ENCODE data around the gene PFKFB3. TPM values are rescaled to one million over a fixed set of nuclear protein-coding genes. Genes with fewer than 3 reads are reported as not detected.

PFKFB3 gene
- total RNA-seq, 4 donors from 2014 or later = 29.6 to 78.3 (median 38.4) TPM

GRCh38 chr10:6215683-6216484 is 13.2 kb downstream of the PFKFB3 start:
- Histone ChIP-seq H3K27ac (no peak overlapping the region), H3K36me3 (peaks cover 0 to 75% of the 10 kb centered on the region in 2 donors), H3K4me3 (no peak overlapping the region), H3K9me3 (no peaks in the 10 kb centered on the region), H3K27me3 (no peaks in the 10 kb centered on the region), H3K4me1 (peaks cover 0 to 23% (median 19%) of the 10 kb centered on the region in 3 donors)
- WGBS, 2 donors (ENCODE audit: low coverage in 1 of 2) = 73 to 95% methylated on average over 2 to 4 of the region's 24 CpGs
- TF ChIP-seq POLR2AphosphoS5 (IDR thresholded peaks at IDR 0.05) = no peak
- no peak for TF ChIP-seq EP300 (IDR thresholded peaks at IDR 0.05)
- no peak for TF ChIP-seq POLR2A (IDR thresholded peaks at IDR 0.05)
- no peak for TF ChIP-seq CTCF (IDR thresholded peaks at IDR 0.05)
- no peak for ATAC-seq

DNA sequence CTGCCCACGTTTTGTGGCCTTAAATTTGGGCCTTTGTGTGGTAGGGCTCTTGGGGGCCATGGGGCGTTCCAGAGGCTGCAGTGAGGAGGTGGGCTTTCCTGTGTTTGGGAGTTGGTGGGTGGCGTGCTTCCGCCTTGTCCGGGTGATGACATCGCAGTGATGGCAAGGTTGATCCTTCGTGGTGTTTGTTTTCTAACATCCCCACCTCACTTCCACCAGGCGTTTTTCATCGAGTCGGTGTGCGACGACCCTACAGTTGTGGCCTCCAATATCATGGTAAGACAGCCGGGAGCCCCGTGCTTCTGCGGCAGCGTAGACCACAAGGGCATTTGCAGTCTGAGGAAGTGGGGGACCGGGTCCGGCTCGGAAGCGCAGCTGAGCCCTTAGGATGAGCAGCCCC is 14.2 kb downstream of the PFKFB3 start:
- H3K36me3 ChIP-seq = peaks cover 0 to 85% of the 10 kb centered on the region in 2 donors
- ATAC-seq = no peak
- no peak for TF ChIP-seq POLR2A (IDR thresholded peaks at IDR 0.05)
- TF ChIP-seq EP300 (IDR thresholded peaks at IDR 0.05) = no peak
- no peaks in the 10 kb centered on the region for H3K9me3 ChIP-seq
- peaks cover 0 to 13% (median 10%) of the 10 kb centered on the region in 3 donors for H3K4me1 ChIP-seq
- no peak overlapping the region for H3K4me3 ChIP-seq
- H3K27me3 ChIP-seq = no peaks in the 10 kb centered on the region
- 90% methylated on average over 6 of the region's 20 CpGs; no CpG with 5 or more reads in 1 of the 2 donors for WGBS, 2 donors (ENCODE audit: low coverage in 1 of 2)
- no peak overlapping the region for H3K27ac ChIP-seq

GRCh38 chr10:6217611-6218010 is 14.9 kb downstream of the PFKFB3 start:
- peaks cover 0 to 92% of the 10 kb centered on the region in 2 donors for H3K36me3 ChIP-seq
- no peaks in the 10 kb centered on the region for H3K27me3 ChIP-seq
- ATAC-seq = no peak
- H3K4me3 ChIP-seq = no peak overlapping the region
- no peaks in the 10 kb centered on the region for H3K9me3 ChIP-seq
- H3K27ac ChIP-seq = no peak overlapping the region
- TF ChIP-seq CTCF (IDR thresholded peaks at IDR 0.05) (no peak), POLR2AphosphoS5 (IDR thresholded peaks at IDR 0.05) (no peak), POLR2A (IDR thresholded peaks at IDR 0.05) (no peak), EP300 (IDR thresholded peaks at IDR 0.05) (no peak)
- 65 to 71% methylated on average over 2 to 3 of the region's 3 CpGs for WGBS, 2 donors (ENCODE audit: low coverage in 1 of 2)
- peaks cover 0 to 6% (median 3%) of the 10 kb centered on the region in 3 donors for H3K4me1 ChIP-seq

GRCh38 chr10:6218692-6219493 is 16.2 kb downstream of the PFKFB3 start:
- Histone ChIP-seq H3K4me1 (no peaks in the 10 kb centered on the region), H3K36me3 (peaks cover 0 to 99% of the 10 kb centered on the region in 2 donors), H3K27ac (no peak overlapping the region), H3K9me3 (no peaks in the 10 kb centered on the region), H3K27me3 (no peaks in the 10 kb centered on the region), H3K4me3 (no peak overlapping the region)
- WGBS, 2 donors (ENCODE audit: low coverage in 1 of 2) = 76 to 90% methylated on average over 2 to 6 of the region's 24 CpGs
- no peak for ATAC-seq
- TF ChIP-seq POLR2A (IDR thresholded peaks at IDR 0.05) = no peak
- no peak for TF ChIP-seq POLR2AphosphoS5 (IDR thresholded peaks at IDR 0.05)
- TF ChIP-seq EP300 (IDR thresholded peaks at IDR 0.05) = no peak
- TF ChIP-seq CTCF (IDR thresholded peaks at IDR 0.05) = no peak

DNA sequence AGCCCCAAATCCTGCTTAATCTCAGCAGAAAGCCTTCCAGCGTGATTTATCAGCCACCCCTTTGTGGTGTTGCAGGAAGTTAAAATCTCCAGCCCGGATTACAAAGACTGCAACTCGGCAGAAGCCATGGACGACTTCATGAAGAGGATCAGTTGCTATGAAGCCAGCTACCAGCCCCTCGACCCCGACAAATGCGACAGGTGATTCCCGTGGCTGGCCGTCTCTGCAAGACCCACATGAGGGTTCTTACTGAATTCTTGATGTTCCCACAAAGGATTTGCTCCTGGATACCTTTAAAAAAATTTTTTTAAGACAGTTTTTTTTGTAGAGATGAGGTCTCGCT is 16.7 kb downstream of the PFKFB3 start:
- Histone ChIP-seq H3K9me3 (no peaks in the 10 kb centered on the region), H3K27ac (no peak overlapping the region), H3K27me3 (no peaks in the 10 kb centered on the region), H3K4me3 (no peak overlapping the region), H3K36me3 (peaks cover 0 to 99% of the 10 kb centered on the region in 2 donors), H3K4me1 (no peaks in the 10 kb centered on the region)
- 76 to 81% methylated on average over 9 of the region's 10 CpGs for WGBS, 2 donors (ENCODE audit: low coverage in 1 of 2)
- ATAC-seq = no peak
- TF ChIP-seq CTCF (IDR thresholded peaks at IDR 0.05) = no peak
- no peak for TF ChIP-seq POLR2A (IDR thresholded peaks at IDR 0.05)
- no peak for TF ChIP-seq EP300 (IDR thresholded peaks at IDR 0.05)
- TF ChIP-seq POLR2AphosphoS5 (IDR thresholded peaks at IDR 0.05) = no peak

Data from gastroesophageal sphincter (tissue), 4 donors.